NCI-H146 treated with DMSO at 0.1 percent for 48 hours (cell line): ENCODE results near the gene KCNK17.

Experiments
- DNase-seq: peaks from one replicate; lab custom pipeline; 2025; ENCODE audit not compliant: unreplicated experiment; lab: John Stamatoyannopoulos, UW

Gene KCNK17

DNA sequence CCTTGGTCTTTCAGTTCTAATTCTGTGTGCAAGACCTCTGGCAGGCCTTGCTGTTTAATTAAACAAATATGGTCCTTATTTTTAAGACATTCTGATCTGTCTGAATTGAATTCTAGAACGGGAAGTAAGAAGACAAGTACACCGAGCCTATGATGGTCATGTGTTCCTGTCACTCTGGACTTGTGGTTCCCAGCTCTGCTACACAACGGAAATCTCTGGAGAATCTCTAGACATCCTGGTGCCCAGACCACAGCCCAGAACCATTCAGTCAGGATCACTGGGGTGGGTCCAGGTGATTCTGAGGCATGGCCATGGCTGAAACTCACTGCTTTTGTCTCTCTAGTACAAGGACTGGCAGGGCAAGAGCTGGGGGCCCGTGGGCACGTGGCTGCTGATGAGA is 24.2 kb upstream of the KCNK17 start:
- no peak for DNase-seq

DNA sequence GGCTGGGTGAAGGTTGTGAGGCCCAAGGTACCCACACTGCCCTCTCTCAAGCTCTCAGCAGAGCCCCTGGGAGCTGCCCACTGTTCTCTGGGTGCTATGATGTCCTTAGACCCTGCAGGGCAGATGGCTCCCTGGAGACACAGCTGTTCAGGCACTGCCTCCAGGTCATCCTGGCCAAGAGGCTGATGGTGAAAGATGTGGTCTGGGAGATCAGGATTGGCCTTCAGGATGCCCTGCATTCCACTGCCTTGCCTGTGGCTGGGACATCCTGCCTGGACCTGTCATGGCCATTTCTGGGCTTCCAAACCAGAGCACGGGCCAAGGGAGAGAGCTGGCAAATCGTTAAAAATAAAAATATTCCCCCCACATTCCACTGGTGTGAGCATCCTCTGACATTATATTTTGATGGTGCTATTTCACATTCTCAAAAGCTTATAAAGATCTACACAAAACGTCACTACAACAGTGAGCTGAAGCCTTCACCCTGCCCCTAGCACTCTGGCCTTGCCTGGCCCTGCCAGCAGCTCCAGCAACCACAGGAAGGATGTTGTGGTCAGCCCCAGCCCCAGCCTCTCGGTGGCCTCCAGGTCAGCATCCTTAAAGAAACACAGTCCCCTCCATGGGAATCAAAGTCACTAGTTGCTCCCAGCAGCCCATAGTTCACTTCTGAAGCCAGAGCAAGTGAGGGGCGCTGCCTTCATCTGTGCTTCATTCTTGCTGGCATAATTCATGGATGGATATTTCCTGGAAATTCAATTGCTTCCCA is 21.7 kb upstream of the KCNK17 start:
- no peak for DNase-seq

DNA sequence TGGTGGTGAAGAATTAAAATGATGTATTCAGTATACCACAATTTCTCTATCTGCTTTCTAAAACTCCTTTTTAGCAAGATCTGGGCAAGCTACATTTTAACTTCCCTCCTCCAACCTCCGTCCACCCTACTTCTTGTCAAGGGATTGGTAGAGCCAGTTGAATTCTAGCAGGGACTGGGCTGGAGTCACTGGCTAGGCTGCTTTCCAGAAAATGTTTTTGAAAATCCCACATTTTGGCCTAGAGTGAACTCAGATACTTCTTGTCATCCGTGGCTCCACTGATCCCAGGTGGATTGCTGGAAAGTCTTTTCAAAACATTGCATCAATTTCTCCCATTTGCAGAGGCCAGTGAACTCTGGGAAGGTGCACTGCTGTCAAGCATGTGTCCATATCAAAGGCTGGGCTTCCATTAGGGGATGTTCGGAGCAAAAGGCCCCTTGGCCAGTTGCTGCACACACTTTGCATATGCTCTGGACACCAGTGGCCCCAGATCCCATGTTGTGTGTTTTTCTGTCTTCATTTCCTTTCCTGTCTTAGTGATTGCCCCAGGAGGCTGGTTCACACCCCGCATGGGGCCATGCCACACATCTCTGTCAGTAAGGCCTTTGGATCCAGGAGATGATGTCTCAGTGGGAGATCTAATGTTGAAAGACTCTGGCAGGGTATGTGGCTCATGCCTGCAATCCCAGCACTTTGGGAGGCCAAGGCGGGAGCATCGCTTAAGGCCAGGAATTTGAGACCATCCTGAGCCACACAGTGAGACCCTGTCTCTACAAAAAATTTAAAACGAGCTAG is 19.6 kb upstream of the KCNK17 start:
- DNase-seq, result no peak

- no peak for DNase-seq
Observed at GRCh38 chr6:39330476-39330875, 16.3 kb upstream of the KCNK17 start.

DNA sequence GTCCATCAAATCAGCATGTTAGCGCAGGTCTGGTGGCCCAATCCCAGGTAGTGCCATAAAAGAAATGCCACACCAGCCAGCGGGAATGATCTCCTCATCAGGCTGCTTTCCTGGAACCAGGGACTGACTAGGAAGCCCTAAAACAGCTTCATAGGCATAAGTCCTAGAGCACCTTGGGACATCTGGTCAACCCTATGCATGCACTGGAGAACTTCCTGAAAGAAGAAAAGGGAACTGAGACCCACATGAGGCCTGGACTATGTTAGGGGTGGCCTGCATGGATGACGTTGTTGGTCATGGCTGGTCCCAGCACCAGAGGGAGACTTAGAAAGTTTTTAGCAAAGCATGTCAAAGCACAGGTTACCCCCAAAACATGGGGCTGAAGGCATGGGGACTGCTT is 15.8 kb upstream of the KCNK17 start:
- no peak for DNase-seq

GRCh38 chr6:39328066-39328465 is 13.8 kb upstream of the KCNK17 start:
- peak; percentile 72 for DNase-seq

DNA sequence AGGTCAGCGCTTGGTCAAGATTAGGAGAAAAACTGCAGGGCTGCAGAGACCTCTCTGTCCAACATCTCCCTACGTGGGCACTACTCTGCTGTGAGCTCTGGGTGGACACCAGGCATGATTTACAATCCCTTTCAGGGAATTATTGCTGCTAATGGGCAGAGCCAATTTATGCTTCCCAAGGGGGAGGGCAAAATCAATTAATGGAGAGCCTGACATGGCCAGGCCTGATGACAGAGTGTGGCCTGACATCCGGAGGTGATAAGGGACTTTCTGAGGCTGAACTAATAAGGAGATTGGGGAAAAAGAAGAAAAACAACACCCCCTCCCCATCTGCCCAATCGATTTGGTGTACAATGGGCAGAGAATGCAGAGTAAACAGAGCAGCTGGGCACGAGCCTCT is 13.3 kb upstream of the KCNK17 start:
- DNase-seq, result peak; percentile 99

- DNase-seq, result peak; percentile 86
Observed at GRCh38 chr6:39322306-39322850, 8.2 kb upstream of the KCNK17 start, which contains the start of gene KCNK16. Gene KCNK16 (minus strand): TSS chr6:39322702. CDS start chr6:39322540, 162 bp downstream.

- no peak for DNase-seq
Observed at GRCh38 chr6:39321761-39322160, 7.5 kb upstream of the KCNK17 start.

DNA sequence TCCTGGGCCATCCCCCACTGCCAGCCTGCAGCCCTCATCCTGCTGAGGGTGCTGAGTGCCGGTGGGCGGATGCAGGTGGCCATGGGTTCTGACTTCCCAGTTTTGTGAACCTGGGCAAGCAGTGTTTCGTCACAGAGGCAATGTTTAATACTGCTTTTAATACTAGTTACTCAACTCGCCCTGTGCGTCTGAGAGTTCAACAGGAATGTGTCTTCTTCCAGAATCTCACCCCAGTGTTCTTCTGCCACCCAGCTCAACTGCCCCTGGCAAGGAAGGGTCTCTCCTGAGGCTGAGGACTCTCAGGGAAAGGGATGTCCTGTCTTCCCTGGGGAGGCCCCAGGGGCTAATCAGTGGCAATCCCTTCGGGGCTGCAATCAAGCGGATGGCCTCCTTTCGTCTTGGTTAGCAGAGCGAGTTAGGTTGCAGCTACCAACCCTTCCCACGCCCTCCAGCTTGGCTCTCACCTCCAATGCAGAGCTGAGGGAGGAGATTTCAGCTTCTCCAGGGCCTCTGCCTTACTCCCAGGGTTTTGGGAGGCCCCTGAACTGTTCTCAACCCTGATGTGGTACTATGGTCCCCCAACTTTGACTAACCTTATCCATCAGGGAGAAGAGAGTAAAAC is 6.3 kb upstream of the KCNK17 start:
- no peak for DNase-seq

DNA sequence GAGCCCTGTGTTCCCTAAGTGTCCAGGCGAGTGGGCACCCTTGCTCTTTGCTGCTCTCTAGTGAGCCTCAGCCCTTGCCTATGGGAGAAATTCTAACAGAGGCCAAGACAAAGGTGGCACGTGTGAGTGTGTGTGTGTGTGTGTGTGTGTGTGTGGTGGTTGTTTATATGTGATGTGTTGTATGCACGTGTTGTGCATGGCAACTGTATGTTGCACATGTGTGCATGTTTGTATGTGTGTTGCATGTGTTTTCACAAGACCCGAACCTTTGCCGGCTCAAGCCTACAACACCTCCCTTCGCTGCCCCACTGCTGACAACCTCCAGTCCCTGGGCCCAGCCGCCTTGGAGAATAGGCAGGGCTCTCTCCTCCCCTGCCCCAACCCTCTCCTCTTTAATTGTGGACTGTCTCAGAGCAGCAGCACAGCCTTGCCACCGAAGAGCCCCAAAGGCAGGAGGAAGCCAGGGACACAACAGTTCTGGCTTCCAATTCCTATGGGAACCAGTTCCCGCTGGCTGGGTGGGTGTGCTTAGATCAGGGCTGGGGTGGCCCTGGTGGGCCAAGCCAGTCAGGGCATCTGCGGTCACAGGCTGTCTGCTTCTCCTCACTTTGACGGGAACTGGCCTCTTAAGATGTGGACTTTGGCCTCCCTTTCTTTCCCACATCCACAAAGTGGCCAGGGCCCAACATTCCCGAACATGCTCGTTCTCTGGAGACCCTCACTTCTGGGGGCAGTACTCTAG is 5.6 kb upstream of the KCNK17 start:
- DNase-seq, result no peak

DNA sequence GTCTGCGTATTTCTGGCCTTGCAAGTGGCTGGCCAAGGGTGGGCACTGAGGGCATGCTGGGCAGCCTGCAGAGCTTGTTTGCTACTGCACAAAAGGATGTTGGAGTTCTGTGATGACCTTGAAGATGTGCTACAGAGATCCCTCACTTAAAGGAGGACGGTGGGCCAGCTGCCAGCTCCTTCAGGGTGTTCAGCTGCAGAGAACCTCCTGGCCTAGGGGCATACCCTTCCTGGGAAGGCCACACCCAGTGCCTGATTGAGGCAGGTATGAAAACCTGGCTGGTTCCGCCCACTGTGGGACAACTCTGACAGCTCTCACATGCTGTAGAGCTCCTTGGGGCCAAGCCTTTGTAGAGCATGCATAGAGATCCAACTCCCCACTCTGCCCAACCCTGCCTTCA is 3.0 kb upstream of the KCNK17 start:
- no peak for DNase-seq

- DNase-seq, result peak; percentile 53
Observed at GRCh38 chr6:39313526-39314272, 520 bp downstream of the KCNK17 start.

GRCh38 chr6:39312912-39313525 is 1.2 kb downstream of the KCNK17 start:
- peak; percentile 67 for DNase-seq

DNA sequence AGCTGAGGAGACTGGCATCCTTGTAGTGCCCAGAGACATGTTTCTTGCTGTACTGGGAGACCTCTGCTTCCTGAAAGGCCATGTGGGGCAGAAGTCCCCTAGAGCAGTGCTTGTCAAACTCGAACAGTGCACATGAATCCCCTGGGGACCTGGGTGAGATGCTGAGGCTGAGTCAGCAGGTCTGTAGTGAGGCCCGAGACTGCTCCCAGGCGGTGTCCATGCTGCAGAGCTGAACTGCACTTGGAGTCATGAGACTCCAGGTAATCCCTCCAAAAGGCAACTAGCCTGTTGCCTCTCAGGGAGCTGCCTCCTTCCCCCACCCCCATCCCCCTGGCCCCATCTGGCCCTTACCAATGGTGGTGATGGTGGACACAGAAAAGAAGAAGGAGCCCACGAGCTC is 3.7 kb downstream of the KCNK17 start:
- DNase-seq, result no peak

DNA sequence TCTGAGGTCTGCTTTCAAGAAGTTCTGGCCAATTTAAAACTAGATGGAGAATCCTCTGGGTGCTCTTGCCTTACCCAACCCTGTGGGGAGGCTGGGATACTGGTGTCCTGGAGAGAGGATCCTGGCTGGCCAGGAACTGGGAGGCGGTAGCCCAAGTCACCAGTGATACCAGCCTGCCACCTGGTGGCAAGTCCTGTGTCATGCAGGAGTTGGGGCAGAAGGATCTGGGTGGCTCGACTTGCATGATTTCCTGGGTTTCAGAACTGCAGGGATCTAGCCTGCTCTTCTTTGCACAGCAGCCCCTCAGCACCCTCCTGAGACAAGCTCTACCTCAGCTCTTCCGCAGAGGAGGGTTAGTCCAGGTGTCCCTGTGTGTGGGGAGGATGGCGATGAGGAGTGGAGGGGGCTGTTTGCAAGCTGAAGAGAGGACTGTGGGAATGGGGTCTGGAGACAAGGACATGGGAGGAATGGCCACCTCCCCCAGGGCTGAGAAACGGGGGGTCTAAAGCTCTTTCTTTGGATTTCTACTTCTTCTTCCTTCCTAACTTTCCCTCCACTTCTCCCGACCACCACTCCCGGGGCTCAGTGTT is 4.2 kb downstream of the KCNK17 start:
- DNase-seq, result peak; percentile 68

GRCh38 chr6:39307462-39307861 is 6.8 kb downstream of the KCNK17 start:
- no peak for DNase-seq

DNA sequence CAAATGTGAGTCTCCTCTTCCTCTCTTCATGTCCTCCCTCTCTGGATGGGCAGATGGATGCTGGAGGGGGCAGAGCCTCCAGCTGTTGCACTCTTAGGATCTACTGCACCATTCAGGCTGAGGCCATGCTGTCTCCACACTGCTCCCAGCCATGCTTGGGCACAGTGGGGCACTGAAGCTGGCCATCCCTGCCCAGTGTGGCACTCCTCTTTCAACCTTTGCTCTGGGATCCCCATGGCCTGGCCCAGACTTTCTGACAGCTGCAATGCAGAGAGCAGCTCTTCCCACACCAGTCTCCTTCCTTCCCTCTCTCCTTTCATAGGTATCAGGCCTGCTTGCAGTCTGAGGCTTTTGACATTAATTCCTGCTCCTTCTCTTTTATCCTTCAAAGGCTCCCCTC is 9.3 kb downstream of the KCNK17 start:
- DNase-seq, result no peak

GRCh38 chr6:39303425-39304153 is 10.6 kb downstream of the KCNK17 start:
- DNase-seq, result no peak
